GM23338 (cell line): ENCODE data around the gene AMPD2. TPM values are rescaled to one million over a fixed set of nuclear protein-coding genes. Genes with fewer than 3 reads are reported as not detected.

Experiments
- ATAC-seq: fragments of 200-7000 bp; cut with Tn5 transposase; 3 replicates; pipeline ENCODE4 v1.9.1; 2020
- DNase-seq: peaks from one replicate; pipeline ENCODE4 v3.0.0-alpha.2; 2015; ENCODE audit warnings: low spot score
- H2AFZ ChIP-seq: fragments of 200-600 bp; sonication (generic); 2 replicates; pipeline ENCODE4 v1.8.0; 2016; ENCODE audit warnings: antibody characterized with exemption, mild to moderate bottlenecking, moderate library complexity
- H3F3A ChIP-seq: fragments of 200-600 bp; sonication (generic); replicated peaks from 2 replicates; pipeline ENCODE4 v1.8.0; 2017; ENCODE audit warnings: antibody characterized with exemption, mixed run types, low read depth
- H3K27ac ChIP-seq: fragments of 200-600 bp; sonication (generic); 2 replicates; pipeline ENCODE4 v1.6.1; 2016; ENCODE audit warnings: low read depth
- H3K27me3 ChIP-seq: fragments of 200-600 bp; sonication (generic); 2 replicates; pipeline ENCODE4 v1.8.0; 2016; ENCODE audit warnings: mild to moderate bottlenecking, mixed run types, moderate library complexity; ENCODE audit not compliant: insufficient read depth
- H3K36me3 ChIP-seq: fragments of 200-600 bp; sonication (generic); 2 replicates; pipeline ENCODE4 v1.8.0; 2016; ENCODE audit warnings: mild to moderate bottlenecking; ENCODE audit not compliant: insufficient read depth
- H3K4me1 ChIP-seq: fragments of 200-600 bp; sonication (generic); 2 replicates; pipeline ENCODE4 v1.8.0; 2016; ENCODE audit warnings: mild to moderate bottlenecking, moderate library complexity; ENCODE audit not compliant: insufficient read depth
- H3K4me2 ChIP-seq: fragments of 200-600 bp; sonication (generic); 2 replicates; pipeline ENCODE4 v1.7.1; 2017; ENCODE audit warnings: mixed run types
- H3K4me3 ChIP-seq: fragments of 200-600 bp; sonication (generic); 2 replicates; pipeline ENCODE4 v1.6.1; 2016; ENCODE audit warnings: mixed run types
- H3K79me2 ChIP-seq: fragments of 200-600 bp; sonication (generic); replicated peaks from 2 replicates; pipeline ENCODE4 v1.8.0; 2017; ENCODE audit warnings: mild to moderate bottlenecking; ENCODE audit not compliant: insufficient read depth
- H3K9me2 ChIP-seq: fragments of 200-600 bp; sonication (generic); 2 replicates; pipeline ENCODE4 v1.8.0; 2017; ENCODE audit not compliant: insufficient read depth
- H4K20me1 ChIP-seq: fragments of 200-600 bp; sonication (generic); replicated peaks from 2 replicates; pipeline ENCODE4 v1.8.0; 2017; ENCODE audit warnings: mild to moderate bottlenecking; ENCODE audit not compliant: insufficient read depth
- H3K27ac Mint-ChIP-seq: 2 replicates; pipeline ENCODE4 v1.8.0; 2020; ENCODE audit warnings: inconsistent platforms, mild to moderate bottlenecking, moderate library complexity, mixed read lengths
- H3K27me3 Mint-ChIP-seq: 3 replicates; pipeline ENCODE4 v1.8.0; 2022; ENCODE audit warnings: low read depth, mild to moderate bottlenecking, moderate library complexity, mixed read lengths, inconsistent platforms; ENCODE audit not compliant: insufficient read depth, poor library complexity
- H3K36me3 Mint-ChIP-seq: 3 replicates; pipeline ENCODE4 v1.8.0; 2021; ENCODE audit warnings: low read depth, mild to moderate bottlenecking, inconsistent platforms, moderate library complexity, mixed read lengths
- H3K4me1 Mint-ChIP-seq: 3 replicates; pipeline ENCODE4 v1.8.0; 2020; ENCODE audit warnings: mild to moderate bottlenecking, inconsistent platforms, mixed read lengths
- H3K4me3 Mint-ChIP-seq: 3 replicates; pipeline ENCODE4 v1.8.0; 2021; ENCODE audit warnings: moderate library complexity, mild to moderate bottlenecking, inconsistent platforms, mixed read lengths
- H3K9me3 Mint-ChIP-seq: 3 replicates; pipeline ENCODE4 v1.8.0; 2020; ENCODE audit warnings: moderate library complexity, mild to moderate bottlenecking, inconsistent platforms, mixed read lengths
- EZH2 ChIP-seq: fragments of 200-600 bp; sonication (generic); IDR thresholded peaks from one replicate; pipeline ENCODE4 v1.8.0; 2017; ENCODE audit warnings: antibody characterized with exemption, mild to moderate bottlenecking, low read depth; ENCODE audit not compliant: unreplicated experiment
- EZH2phosphoT487 ChIP-seq: fragments of 200-600 bp; sonication (generic); IDR thresholded peaks from one replicate; pipeline ENCODE4 v1.8.1; 2018; ENCODE audit warnings: antibody characterized with exemption; ENCODE audit not compliant: unreplicated experiment
- JUNB ChIP-seq: IDR thresholded peaks from one replicate; pipeline ENCODE4 v1.6.1; 2016; ENCODE audit warnings: antibody characterized with exemption; ENCODE audit not compliant: unreplicated experiment
- NANOG ChIP-seq: IDR thresholded peaks from 2 replicates; pipeline ENCODE4 v1.6.1; 2016; ENCODE audit warnings: antibody characterized with exemption, borderline replicate concordance
- STAT1 ChIP-seq: IDR thresholded peaks from one replicate; pipeline ENCODE4 v1.6.1; 2016; ENCODE audit warnings: antibody characterized with exemption; ENCODE audit not compliant: unreplicated experiment
- ZNF114 ChIP-seq: fragments of 250-450 bp; sonication (Bioruptor Pico); IDR thresholded peaks from 2 replicates; pipeline ENCODE4 v1.5.0; 2020; ENCODE audit warnings: mild to moderate bottlenecking, moderate library complexity
- ZNF331 ChIP-seq: fragments of 250-450 bp; sonication (Bioruptor Pico); IDR thresholded peaks from 2 replicates; pipeline ENCODE4 v1.5.0; 2020; ENCODE audit warnings: low read depth, mild to moderate bottlenecking, moderate library complexity
- polyA plus RNA-seq: library from polyadenylated mRNA; unstranded; fragments of >200 nt; fragmentation: Nextera tagmentation; extraction: Ambion mirVana; gene quantifications from 2 replicates; pipeline ENCODE4 v1.2.1, GENCODE V29; 2016
- total RNA-seq: library from RNA; depleted of rRNA; stranded (reverse); fragments of >200 nt; shearing (Covaris generic); gene quantifications from 2 replicates; pipeline ENCODE4 v1.2.3, GENCODE V29; 2014
- TF ChIP-seq, protein P1 (sequence below): IDR thresholded peaks from one replicate; pipeline ENCODE4 v1.6.1; 2018; ENCODE audit warnings: antibody characterized with exemption; ENCODE audit not compliant: unreplicated experiment
- TF ChIP-seq, protein P2 (sequence below): IDR thresholded peaks from 2 replicates; pipeline ENCODE4 v1.6.1; 2016; ENCODE audit warnings: antibody characterized with exemption
- TF ChIP-seq, protein P3 (sequence below), 2 experiments: fragments of 200-600 bp in 1 of 2; sonication (generic) in 1 of 2; conservative IDR thresholded peaks; 2 replicates each; pipeline versions ENCODE4 v1.5.1 to v1.6.1; 2016 to 2017; ENCODE audit warnings: antibody characterized with exemption in 2 of 2, low read depth in 2 of 2, mild to moderate bottlenecking in 2 of 2, moderate library complexity in 1 of 2

AMPD2 gene
- total and polyA plus RNA-seq, 2 experiments from 2014 or later = 24.5 to 62.1 TPM

DNA sequence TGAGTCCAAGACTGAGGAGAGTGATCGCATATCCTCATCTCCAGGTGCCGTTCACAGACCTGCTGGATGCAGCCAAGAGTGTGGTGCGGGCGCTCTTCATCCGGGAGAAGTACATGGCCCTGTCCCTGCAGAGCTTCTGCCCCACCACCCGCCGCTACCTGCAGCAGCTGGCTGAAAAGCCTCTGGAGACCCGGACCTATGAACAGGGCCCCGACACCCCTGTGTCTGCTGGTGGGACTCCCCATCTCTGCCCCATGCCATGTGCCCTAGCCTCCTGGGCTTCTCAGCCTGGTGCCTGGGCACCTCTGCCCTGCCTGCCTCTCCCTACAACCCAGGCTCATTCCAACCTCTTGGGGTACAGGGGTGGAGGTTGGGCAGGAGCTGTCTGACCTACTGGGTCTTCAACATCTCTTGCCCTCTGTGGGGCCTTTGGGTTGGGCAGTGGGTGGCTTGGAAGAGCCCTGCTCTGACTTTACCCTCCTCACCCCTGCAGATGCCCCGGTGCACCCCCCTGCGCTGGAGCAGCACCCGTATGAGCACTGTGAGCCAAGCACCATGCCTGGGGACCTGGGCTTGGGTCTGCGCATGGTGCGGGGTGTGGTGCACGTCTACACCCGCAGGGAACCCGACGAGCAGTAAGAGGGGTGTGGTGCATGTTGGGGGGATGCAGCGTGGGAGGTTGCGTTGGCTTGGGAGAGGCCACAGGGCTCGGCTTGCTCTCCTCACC is 7.2 kb downstream of the AMPD2 start (continued):
- TF ChIP-seq, protein P1, sequence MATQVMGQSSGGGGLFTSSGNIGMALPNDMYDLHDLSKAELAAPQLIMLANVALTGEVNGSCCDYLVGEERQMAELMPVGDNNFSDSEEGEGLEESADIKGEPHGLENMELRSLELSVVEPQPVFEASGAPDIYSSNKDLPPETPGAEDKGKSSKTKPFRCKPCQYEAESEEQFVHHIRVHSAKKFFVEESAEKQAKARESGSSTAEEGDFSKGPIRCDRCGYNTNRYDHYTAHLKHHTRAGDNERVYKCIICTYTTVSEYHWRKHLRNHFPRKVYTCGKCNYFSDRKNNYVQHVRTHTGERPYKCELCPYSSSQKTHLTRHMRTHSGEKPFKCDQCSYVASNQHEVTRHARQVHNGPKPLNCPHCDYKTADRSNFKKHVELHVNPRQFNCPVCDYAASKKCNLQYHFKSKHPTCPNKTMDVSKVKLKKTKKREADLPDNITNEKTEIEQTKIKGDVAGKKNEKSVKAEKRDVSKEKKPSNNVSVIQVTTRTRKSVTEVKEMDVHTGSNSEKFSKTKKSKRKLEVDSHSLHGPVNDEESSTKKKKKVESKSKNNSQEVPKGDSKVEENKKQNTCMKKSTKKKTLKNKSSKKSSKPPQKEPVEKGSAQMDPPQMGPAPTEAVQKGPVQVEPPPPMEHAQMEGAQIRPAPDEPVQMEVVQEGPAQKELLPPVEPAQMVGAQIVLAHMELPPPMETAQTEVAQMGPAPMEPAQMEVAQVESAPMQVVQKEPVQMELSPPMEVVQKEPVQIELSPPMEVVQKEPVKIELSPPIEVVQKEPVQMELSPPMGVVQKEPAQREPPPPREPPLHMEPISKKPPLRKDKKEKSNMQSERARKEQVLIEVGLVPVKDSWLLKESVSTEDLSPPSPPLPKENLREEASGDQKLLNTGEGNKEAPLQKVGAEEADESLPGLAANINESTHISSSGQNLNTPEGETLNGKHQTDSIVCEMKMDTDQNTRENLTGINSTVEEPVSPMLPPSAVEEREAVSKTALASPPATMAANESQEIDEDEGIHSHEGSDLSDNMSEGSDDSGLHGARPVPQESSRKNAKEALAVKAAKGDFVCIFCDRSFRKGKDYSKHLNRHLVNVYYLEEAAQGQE = no peak
- TF ChIP-seq, protein P2, sequence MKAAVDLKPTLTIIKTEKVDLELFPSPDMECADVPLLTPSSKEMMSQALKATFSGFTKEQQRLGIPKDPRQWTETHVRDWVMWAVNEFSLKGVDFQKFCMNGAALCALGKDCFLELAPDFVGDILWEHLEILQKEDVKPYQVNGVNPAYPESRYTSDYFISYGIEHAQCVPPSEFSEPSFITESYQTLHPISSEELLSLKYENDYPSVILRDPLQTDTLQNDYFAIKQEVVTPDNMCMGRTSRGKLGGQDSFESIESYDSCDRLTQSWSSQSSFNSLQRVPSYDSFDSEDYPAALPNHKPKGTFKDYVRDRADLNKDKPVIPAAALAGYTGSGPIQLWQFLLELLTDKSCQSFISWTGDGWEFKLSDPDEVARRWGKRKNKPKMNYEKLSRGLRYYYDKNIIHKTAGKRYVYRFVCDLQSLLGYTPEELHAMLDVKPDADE = no peak
- TF ChIP-seq EZH2phosphoT487 (no peak), EZH2 (no peak), STAT1 (no peak), ZNF114 (no peak), JUNB (no peak), ZNF331 (CRISPR knock-in tag) (no peak)
- TF ChIP-seq, protein P3, sequence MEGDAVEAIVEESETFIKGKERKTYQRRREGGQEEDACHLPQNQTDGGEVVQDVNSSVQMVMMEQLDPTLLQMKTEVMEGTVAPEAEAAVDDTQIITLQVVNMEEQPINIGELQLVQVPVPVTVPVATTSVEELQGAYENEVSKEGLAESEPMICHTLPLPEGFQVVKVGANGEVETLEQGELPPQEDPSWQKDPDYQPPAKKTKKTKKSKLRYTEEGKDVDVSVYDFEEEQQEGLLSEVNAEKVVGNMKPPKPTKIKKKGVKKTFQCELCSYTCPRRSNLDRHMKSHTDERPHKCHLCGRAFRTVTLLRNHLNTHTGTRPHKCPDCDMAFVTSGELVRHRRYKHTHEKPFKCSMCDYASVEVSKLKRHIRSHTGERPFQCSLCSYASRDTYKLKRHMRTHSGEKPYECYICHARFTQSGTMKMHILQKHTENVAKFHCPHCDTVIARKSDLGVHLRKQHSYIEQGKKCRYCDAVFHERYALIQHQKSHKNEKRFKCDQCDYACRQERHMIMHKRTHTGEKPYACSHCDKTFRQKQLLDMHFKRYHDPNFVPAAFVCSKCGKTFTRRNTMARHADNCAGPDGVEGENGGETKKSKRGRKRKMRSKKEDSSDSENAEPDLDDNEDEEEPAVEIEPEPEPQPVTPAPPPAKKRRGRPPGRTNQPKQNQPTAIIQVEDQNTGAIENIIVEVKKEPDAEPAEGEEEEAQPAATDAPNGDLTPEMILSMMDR (conservative IDR thresholded peaks at IDR 0.05; ENCODE audit: low read depth in 2 of 2) = no peak

DNA sequence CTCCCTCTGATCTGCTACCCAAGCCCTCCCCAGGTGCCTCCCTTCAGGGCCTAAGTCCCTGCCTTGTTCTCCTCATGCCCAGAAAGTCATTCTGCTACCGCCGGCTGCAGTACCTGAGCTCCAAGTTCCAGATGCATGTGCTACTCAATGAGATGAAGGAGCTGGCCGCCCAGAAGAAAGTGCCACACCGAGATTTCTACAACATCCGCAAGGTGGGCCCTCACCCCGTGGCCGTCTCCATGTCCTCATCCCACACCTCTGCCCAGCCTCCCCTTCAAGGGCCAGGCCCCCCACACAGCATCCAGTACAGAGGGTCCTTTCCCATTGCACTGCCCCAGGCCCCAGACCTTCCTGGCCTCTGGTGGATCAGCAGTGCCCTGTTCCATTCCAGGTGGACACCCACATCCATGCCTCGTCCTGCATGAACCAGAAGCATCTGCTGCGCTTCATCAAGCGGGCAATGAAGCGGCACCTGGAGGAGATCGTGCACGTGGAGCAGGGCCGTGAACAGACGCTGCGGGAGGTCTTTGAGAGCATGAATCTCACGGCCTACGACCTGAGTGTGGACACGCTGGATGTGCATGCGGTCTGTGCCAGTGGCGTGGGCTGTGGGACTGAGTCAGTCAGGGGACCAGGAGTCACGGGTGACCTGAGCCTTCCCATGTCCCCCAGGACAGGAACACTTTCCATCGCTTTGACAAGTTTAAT is 8.2 kb downstream of the AMPD2 start:
- peaks cover 15% of the 10 kb centered on the region for H3K4me1 Mint-ChIP-seq
- H3K4me3 Mint-ChIP-seq = no peak overlapping the region
- TF ChIP-seq EZH2 = no peak
- TF ChIP-seq NANOG = no peak
- TF ChIP-seq, protein P2 = no peak
- TF ChIP-seq ZNF331 (CRISPR knock-in tag) = no peak

More for the DNA sequence above, 8.2 kb downstream of the AMPD2 start:
- peaks cover 4% of the 10 kb centered on the region; the same call in 1 of the 2 replicates for H3K36me3 ChIP-seq
- no peaks in the 10 kb centered on the region for H3K9me3 Mint-ChIP-seq
- H3K4me3 ChIP-seq = no peak overlapping the region
- H3K36me3 Mint-ChIP-seq = peaks cover 27% of the 10 kb centered on the region
- no peaks in the 10 kb centered on the region for H3K4me1 ChIP-seq
- ATAC-seq (no peak), DNase-seq (no peak)
- no peaks in the 10 kb centered on the region for H3K27me3 ChIP-seq
- H3K27ac ChIP-seq = no peak overlapping the region
- peaks cover 4% of the 10 kb centered on the region for H3K27me3 Mint-ChIP-seq
- H3K4me2 ChIP-seq = no peak overlapping the region
- no peaks in the 10 kb centered on the region for H3F3A ChIP-seq
- peaks cover 9% of the 10 kb centered on the region for H3K79me2 ChIP-seq
- H4K20me1 ChIP-seq = no peaks in the 10 kb centered on the region; the same call in 1 of the 2 replicates
- H3K9me2 ChIP-seq = no peaks in the 10 kb centered on the region
- H2AFZ ChIP-seq = no peak overlapping the region
- H3K27ac Mint-ChIP-seq = no peak overlapping the region
